ENCODE results near the gene PPP1R18.

PPP1R18 gene

GRCh38 chr6:30686908-30687658 is 638 bp upstream of the PPP1R18 start:
- peak overlapping the region; percentile 92 for H3K4me3 Mint-ChIP-seq
- peak overlapping the region; percentile 98 for H3K27ac Mint-ChIP-seq
- H3K9me3 Mint-ChIP-seq = no peaks in the 10 kb centered on the region
- H3K4me1 Mint-ChIP-seq = peaks cover 53% of the 10 kb centered on the region
- ATAC-seq = peak; percentile 55
- H3K36me3 Mint-ChIP-seq = peaks cover 56% of the 10 kb centered on the region
- DNase-seq (ENCODE audit: low spot score in 2 of 2) = peak; percentile 66 to 92

GRCh38 chr6:30685157-30686008 is 1.1 kb downstream of the PPP1R18 start:
- H3K27ac Mint-ChIP-seq = peak overlapping the region; percentile 98
- peaks cover 58% of the 10 kb centered on the region for H3K4me1 Mint-ChIP-seq
- DNase-seq (ENCODE audit: low spot score in 2 of 2) (no peak), ATAC-seq (no peak)
- H3K36me3 Mint-ChIP-seq = peaks cover 73% of the 10 kb centered on the region
- H3K9me3 Mint-ChIP-seq = no peaks in the 10 kb centered on the region
- H3K4me3 Mint-ChIP-seq = peak overlapping the region; percentile 92

- Mint-ChIP-seq H3K9me3 (no peaks in the 10 kb centered on the region), H3K4me1 (peaks cover 58% of the 10 kb centered on the region), H3K4me3 (peak overlapping the region; percentile 92), H3K36me3 (peaks cover 81% of the 10 kb centered on the region), H3K27ac (peak overlapping the region; percentile 98)
- DNase-seq (ENCODE audit: low spot score in 2 of 2) (peak in 1 of 2 donors; percentile 71), ATAC-seq (no peak)
Measured at GRCh38 chr6:30684386-30685156, 1.9 kb downstream of the PPP1R18 start.

- Mint-ChIP-seq H3K4me3 (peak overlapping the region; percentile 92), H3K9me3 (no peaks in the 10 kb centered on the region)
Measured at GRCh38 chr6:30683980-30684338, 2.5 kb downstream of the PPP1R18 start.

GRCh38 chr6:30683183-30683979 is 3.1 kb downstream of the PPP1R18 start:
- Mint-ChIP-seq H3K4me1 (peaks cover 56% of the 10 kb centered on the region), H3K9me3 (no peaks in the 10 kb centered on the region), H3K36me3 (peaks cover 93% of the 10 kb centered on the region), H3K27ac (peak overlapping the region; percentile 98), H3K4me3 (peak overlapping the region; percentile 92)
- DNase-seq (ENCODE audit: low spot score in 2 of 2) (no peak), ATAC-seq (no peak)

More at GRCh38 chr6:30683980-30684338, 2.5 kb downstream of the PPP1R18 start:
- peaks cover 87% of the 10 kb centered on the region for H3K36me3 Mint-ChIP-seq
- peak overlapping the region; percentile 98 for H3K27ac Mint-ChIP-seq
- DNase-seq (ENCODE audit: low spot score in 2 of 2) (no peak), ATAC-seq (no peak)
- H3K4me1 Mint-ChIP-seq = peaks cover 58% of the 10 kb centered on the region

GRCh38 chr6:30682143-30683117 is 4.0 kb downstream of the PPP1R18 start:
- H3K36me3 Mint-ChIP-seq = peaks cover 100% of the 10 kb centered on the region
- peak overlapping the region; percentile 92 for H3K4me3 Mint-ChIP-seq
- peak overlapping the region; percentile 98 for H3K27ac Mint-ChIP-seq
- peaks cover 47% of the 10 kb centered on the region for H3K4me1 Mint-ChIP-seq
- peak; percentile 70 for ATAC-seq
- DNase-seq (ENCODE audit: low spot score in 2 of 2) = peak; percentile 65 to 91
- no peaks in the 10 kb centered on the region for H3K9me3 Mint-ChIP-seq

GRCh38 chr6:30681766-30682142 is 4.7 kb downstream of the PPP1R18 start:
- no peak for DNase-seq (ENCODE audit: low spot score in 2 of 2)
- Mint-ChIP-seq H3K27ac (peak overlapping the region; percentile 98), H3K36me3 (peaks cover 100% of the 10 kb centered on the region), H3K4me1 (peaks cover 46% of the 10 kb centered on the region), H3K4me3 (peak overlapping the region; percentile 92), H3K9me3 (no peaks in the 10 kb centered on the region)
- no peak for ATAC-seq

GRCh38 chr6:30679765-30680535 is 6.5 kb downstream of the PPP1R18 start:
- DNase-seq (ENCODE audit: low spot score in 2 of 2) = no peak
- peak overlapping the region; percentile 98 for H3K27ac Mint-ChIP-seq
- peaks cover 100% of the 10 kb centered on the region for H3K36me3 Mint-ChIP-seq
- H3K4me3 Mint-ChIP-seq = peak overlapping the region; percentile 92
- peaks cover 55% of the 10 kb centered on the region for H3K4me1 Mint-ChIP-seq
- H3K9me3 Mint-ChIP-seq = no peaks in the 10 kb centered on the region
- ATAC-seq = no peak

- Mint-ChIP-seq H3K4me3 (peak overlapping the region; percentile 92), H3K9me3 (no peaks in the 10 kb centered on the region), H3K4me1 (peaks cover 55% of the 10 kb centered on the region), H3K27ac (peak overlapping the region; percentile 98), H3K36me3 (peaks cover 93% of the 10 kb centered on the region)
- ATAC-seq = peak; percentile 72
- peak; percentile 92 to 96 for DNase-seq (ENCODE audit: low spot score in 2 of 2)
Measured at GRCh38 chr6:30678964-30679726, 7.3 kb downstream of the PPP1R18 start.

- Mint-ChIP-seq H3K9me3 (no peaks in the 10 kb centered on the region), H3K4me3 (no peak overlapping the region), H3K4me1 (peaks cover 49% of the 10 kb centered on the region), H3K27ac (peak overlapping the region; percentile 55), H3K36me3 (peaks cover 79% of the 10 kb centered on the region)
- DNase-seq (ENCODE audit: low spot score in 2 of 2) = no peak
- no peak for ATAC-seq
Measured at GRCh38 chr6:30676660-30677285, 9.7 kb downstream of the PPP1R18 start.

GRCh38 chr6:30672445-30673253 is 13.8 kb downstream of the PPP1R18 start, which contains the start of gene DHX16:
TSS of gene DHX16 (minus strand) at chr6:30673006. CDS start at chr6:30672841, 165 bp downstream.
- Mint-ChIP-seq H3K27ac (peak within 1 kb of the TSS; percentile 89), H3K36me3 (peaks cover 77% of the 10 kb centered on the region), H3K4me1 (peaks cover 33% of the 10 kb centered on the region), H3K9me3 (no peaks in the 10 kb centered on the region), H3K4me3 (peak within 1 kb of the TSS; percentile 85)
- DNase-seq (ENCODE audit: low spot score in 2 of 2) (peak; percentile 81 to 96), ATAC-seq (peak; percentile 88)

All from stimulated activated effector memory CD8-positive, alpha-beta T cell treated with anti-CD3 and anti-CD28 coated beads, Interleukin-12 subunit alpha, Interleukin-12 subunit beta, amount 100 ng/mL, for 72 hours (primary cell).